B cell (primary cell): Measurements from ENCODE around the gene RAC2.

Experiments
- CTCF ChIP-seq: fragments of 200-600 bp; IDR thresholded peaks from one replicate; pipeline ENCODE4 v1.8.0; 2022; ENCODE audit warnings: antibody characterized with exemption, mild to moderate bottlenecking
- EZH2 ChIP-seq: IDR thresholded peaks from 2 replicates; pipeline ENCODE4 v1.6.1; 2012; ENCODE audit warnings: borderline replicate concordance, low read depth, mild to moderate bottlenecking, moderate library complexity, low read length; ENCODE audit not compliant: insufficient read depth, poor library complexity, severe bottlenecking

GRCh38 chr22:37202716-37203115, 41.4 kb downstream of the RAC2 start:
- no peak for TF ChIP-seq CTCF
- TF ChIP-seq EZH2: no peak
